ENCODE measurements around the gene ANO9. TPM values are rescaled to one million over a fixed set of nuclear protein-coding genes. Genes with fewer than 3 reads are reported as not detected.

ANO9 gene
- total RNA-seq, 4 donors from 2014 or later, result 0.79 to 3.6 (median 3.1) TPM

- TF ChIP-seq, protein P1, sequence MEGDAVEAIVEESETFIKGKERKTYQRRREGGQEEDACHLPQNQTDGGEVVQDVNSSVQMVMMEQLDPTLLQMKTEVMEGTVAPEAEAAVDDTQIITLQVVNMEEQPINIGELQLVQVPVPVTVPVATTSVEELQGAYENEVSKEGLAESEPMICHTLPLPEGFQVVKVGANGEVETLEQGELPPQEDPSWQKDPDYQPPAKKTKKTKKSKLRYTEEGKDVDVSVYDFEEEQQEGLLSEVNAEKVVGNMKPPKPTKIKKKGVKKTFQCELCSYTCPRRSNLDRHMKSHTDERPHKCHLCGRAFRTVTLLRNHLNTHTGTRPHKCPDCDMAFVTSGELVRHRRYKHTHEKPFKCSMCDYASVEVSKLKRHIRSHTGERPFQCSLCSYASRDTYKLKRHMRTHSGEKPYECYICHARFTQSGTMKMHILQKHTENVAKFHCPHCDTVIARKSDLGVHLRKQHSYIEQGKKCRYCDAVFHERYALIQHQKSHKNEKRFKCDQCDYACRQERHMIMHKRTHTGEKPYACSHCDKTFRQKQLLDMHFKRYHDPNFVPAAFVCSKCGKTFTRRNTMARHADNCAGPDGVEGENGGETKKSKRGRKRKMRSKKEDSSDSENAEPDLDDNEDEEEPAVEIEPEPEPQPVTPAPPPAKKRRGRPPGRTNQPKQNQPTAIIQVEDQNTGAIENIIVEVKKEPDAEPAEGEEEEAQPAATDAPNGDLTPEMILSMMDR (IDR thresholded peaks at IDR 0.05), result no peak
- DNase-seq (ENCODE audit: low spot score) (no peak), ATAC-seq (ENCODE audit: low FRiP score) (no peak)
Observed at GRCh38 chr11:455566-456147, 13.8 kb upstream of the ANO9 start.

- DNase-seq (ENCODE audit: low spot score) (no peak), ATAC-seq (ENCODE audit: low FRiP score) (no peak)
- TF ChIP-seq, protein P1 (IDR thresholded peaks at IDR 0.05), result no peak
Observed at GRCh38 chr11:454801-455565, 13.2 kb upstream of the ANO9 start.

GRCh38 chr11:454043-454442 is 12.2 kb upstream of the ANO9 start:
- DNase-seq (ENCODE audit: low spot score) (no peak), ATAC-seq (ENCODE audit: low FRiP score) (no peak)
- TF ChIP-seq, protein P1 (IDR thresholded peaks at IDR 0.05), result no peak

DNA sequence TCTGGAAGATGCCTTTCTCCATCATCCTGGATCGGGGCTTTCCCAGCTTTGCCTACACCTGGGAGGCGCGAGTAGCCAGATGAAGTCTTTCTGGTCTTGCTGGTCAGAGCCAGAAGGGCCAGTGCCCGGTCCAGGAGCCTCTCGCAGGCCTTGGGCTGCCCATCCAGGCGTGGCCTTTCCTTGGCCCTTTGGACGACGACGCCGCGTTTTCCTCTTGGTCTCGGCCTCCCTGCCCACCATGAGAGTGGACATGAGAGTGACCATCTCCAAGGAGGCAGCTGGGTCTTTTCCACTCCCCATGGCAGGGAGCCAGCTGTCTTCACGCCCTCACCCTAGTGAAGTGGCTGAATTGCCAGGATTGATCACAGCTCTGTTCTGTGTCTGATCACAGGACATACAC is 11.8 kb upstream of the ANO9 start:
- TF ChIP-seq, protein P1 (IDR thresholded peaks at IDR 0.05), result no peak
- ATAC-seq (ENCODE audit: low FRiP score) (no peak), DNase-seq (ENCODE audit: low spot score) (no peak)

- ATAC-seq (ENCODE audit: low FRiP score) (no peak), DNase-seq (ENCODE audit: low spot score) (no peak)
- TF ChIP-seq, protein P1 (IDR thresholded peaks at IDR 0.05), result no peak
Observed at GRCh38 chr11:452916-453527, 11.2 kb upstream of the ANO9 start.

GRCh38 chr11:452203-452744 is 10.5 kb upstream of the ANO9 start:
- DNase-seq (ENCODE audit: low spot score), result no peak
- no peak for ATAC-seq (ENCODE audit: low FRiP score)
- TF ChIP-seq, protein P1 (IDR thresholded peaks at IDR 0.05), result no peak
